Body of pancreas (tissue), 4 donors: Measurements from ENCODE around the gene PHB1. TPM values are rescaled to one million over a fixed set of nuclear protein-coding genes. Genes with fewer than 3 reads are reported as not detected.

Experiments
- ATAC-seq: fragments of 150-250 bp; one replicate; pipeline ENCODE4 v1.9.1; 2016
- DNase-seq, 4 donors: peaks; one replicate each; pipeline ENCODE4 v3.0.0-alpha.2; 2019
- H3K27ac ChIP-seq, 4 donors: fragments of 200-600 bp; sonication (generic); 1 replicate in 3 of 4; 2 replicates in 1 of 4; pipeline versions ENCODE4 v1.5.1 to v1.6.1; 2016 to 2019; ENCODE audit warnings: mild to moderate bottlenecking in 1 of 4, mixed read lengths in 1 of 4, moderate library complexity in 1 of 4
- H3K27me3 ChIP-seq, 2 donors: fragments of 200-600 bp; sonication (generic); one replicate each; pipeline ENCODE4 v1.6.0; 2016; ENCODE audit warnings: mild to moderate bottlenecking in 1 of 2
- H3K36me3 ChIP-seq, 2 donors: fragments of 200-600 bp; sonication (generic); replicated peaks in 1 of 2; 2 replicates each; pipeline ENCODE4 v1.5.1; 2016; ENCODE audit warnings: low read depth in 2 of 2; ENCODE audit not compliant: insufficient read depth in 1 of 2
- H3K4me1 ChIP-seq: fragments of 200-600 bp; sonication (generic); one replicate; pipeline ENCODE4 v1.6.0; 2016
- H3K4me3 ChIP-seq, 2 donors: fragments of 200-600 bp; sonication (generic); 1 replicate in 1 of 2; 2 replicates in 1 of 2; pipeline ENCODE4 v1.5.1; 2016 to 2019
- H3K9me3 ChIP-seq, 3 donors: fragments of 200-600 bp; sonication (generic); 1 replicate in 2 of 3; 2 replicates in 1 of 3; pipeline ENCODE4 v1.5.1; 2016
- POLR2A ChIP-seq, 3 donors: fragments of 450-650 bp; IDR thresholded peaks; one replicate each; pipeline ENCODE4 v1.6.1; 2016; ENCODE audit warnings: antibody characterized with exemption in 3 of 3, mild to moderate bottlenecking in 2 of 3
- WGBS, 2 donors: methylation state at CpG; one replicate each; pipeline ENCODE4 v1.1.5; 2017; 5-methylcytosine and 5-hydroxymethylcytosine counted together
- intact Hi-C: fragments of 100-400 bp; cut with DNase I; formaldehyde crosslinking; loops from one replicate; pipeline ENCODE4 v1.15.1; 2023
- total RNA-seq, 2 donors: library from RNA; depleted of rRNA; stranded (reverse); fragments of >200 nt; gene quantifications; one replicate each; pipeline ENCODE4 v1.1.0, GENCODE V29; 2016
- TF ChIP-seq, protein P1 (sequence below), 7 experiments: fragments of 450-650 bp in 4 of 7; fragments of 200-600 bp in 3 of 7; sonication (generic) in 3 of 7; IDR thresholded peaks; one replicate each; pipeline ENCODE4 v1.5.1; 2016 to 2019; ENCODE audit warnings: antibody characterized with exemption in 7 of 7

PHB1 gene
- total RNA-seq, 2 donors from 2014 or later = 37.1 to 38.6 TPM

- 42 to 44% methylated on average over 6 to 7 of the region's 7 CpGs for WGBS, 2 donors
- Histone ChIP-seq H3K9me3 (no peaks in the 10 kb centered on the region), H3K4me3 (no peak overlapping the region), H3K27ac (no peak overlapping the region), H3K36me3 (no peaks in the 10 kb centered on the region), H3K4me1 (no peaks in the 10 kb centered on the region), H3K27me3 (no peaks in the 10 kb centered on the region)
- ATAC-seq = no peak
- DNase-seq = no peak
- intact Hi-C loops = no loop called here
- TF ChIP-seq POLR2A (IDR thresholded peaks at IDR 0.05) = no peak
- TF ChIP-seq, protein P1, sequence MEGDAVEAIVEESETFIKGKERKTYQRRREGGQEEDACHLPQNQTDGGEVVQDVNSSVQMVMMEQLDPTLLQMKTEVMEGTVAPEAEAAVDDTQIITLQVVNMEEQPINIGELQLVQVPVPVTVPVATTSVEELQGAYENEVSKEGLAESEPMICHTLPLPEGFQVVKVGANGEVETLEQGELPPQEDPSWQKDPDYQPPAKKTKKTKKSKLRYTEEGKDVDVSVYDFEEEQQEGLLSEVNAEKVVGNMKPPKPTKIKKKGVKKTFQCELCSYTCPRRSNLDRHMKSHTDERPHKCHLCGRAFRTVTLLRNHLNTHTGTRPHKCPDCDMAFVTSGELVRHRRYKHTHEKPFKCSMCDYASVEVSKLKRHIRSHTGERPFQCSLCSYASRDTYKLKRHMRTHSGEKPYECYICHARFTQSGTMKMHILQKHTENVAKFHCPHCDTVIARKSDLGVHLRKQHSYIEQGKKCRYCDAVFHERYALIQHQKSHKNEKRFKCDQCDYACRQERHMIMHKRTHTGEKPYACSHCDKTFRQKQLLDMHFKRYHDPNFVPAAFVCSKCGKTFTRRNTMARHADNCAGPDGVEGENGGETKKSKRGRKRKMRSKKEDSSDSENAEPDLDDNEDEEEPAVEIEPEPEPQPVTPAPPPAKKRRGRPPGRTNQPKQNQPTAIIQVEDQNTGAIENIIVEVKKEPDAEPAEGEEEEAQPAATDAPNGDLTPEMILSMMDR (IDR thresholded peaks at IDR 0.05) = no peak
Measured at GRCh38 chr17:49459401-49459984, 44.8 kb upstream of the PHB1 start.

GRCh38 chr17:49457564-49458535 is 43.2 kb upstream of the PHB1 start:
- H3K27ac ChIP-seq = no peak overlapping the region
- intact Hi-C loops = no loop called here
- DNase-seq (no peak), ATAC-seq (no peak)
- no peaks in the 10 kb centered on the region for H3K36me3 ChIP-seq
- H3K9me3 ChIP-seq = no peaks in the 10 kb centered on the region
- no peaks in the 10 kb centered on the region for H3K27me3 ChIP-seq
- peaks cover 6% of the 10 kb centered on the region for H3K4me1 ChIP-seq
- no peak overlapping the region for H3K4me3 ChIP-seq
- 35 to 37% methylated on average over 15 of the region's 15 CpGs for WGBS, 2 donors
- TF ChIP-seq POLR2A (IDR thresholded peaks at IDR 0.05) = no peak
- TF ChIP-seq, protein P1 (IDR thresholded peaks at IDR 0.05) = no peak

GRCh38 chr17:49456183-49456965 is 41.7 kb upstream of the PHB1 start:
- H3K27ac ChIP-seq = no peak overlapping the region
- H3K9me3 ChIP-seq = no peaks in the 10 kb centered on the region
- no peak for DNase-seq
- intact Hi-C loops = no loop called here
- H3K4me3 ChIP-seq = no peak overlapping the region
- H3K27me3 ChIP-seq = no peaks in the 10 kb centered on the region
- no peak for TF ChIP-seq POLR2A (IDR thresholded peaks at IDR 0.05)
- TF ChIP-seq, protein P1 (IDR thresholded peaks at IDR 0.05) = no peak
- no peak for ATAC-seq
- peaks cover 6% of the 10 kb centered on the region for H3K4me1 ChIP-seq
- 41 to 42% methylated on average over 5 of the region's 5 CpGs for WGBS, 2 donors
- H3K36me3 ChIP-seq = no peaks in the 10 kb centered on the region

DNA sequence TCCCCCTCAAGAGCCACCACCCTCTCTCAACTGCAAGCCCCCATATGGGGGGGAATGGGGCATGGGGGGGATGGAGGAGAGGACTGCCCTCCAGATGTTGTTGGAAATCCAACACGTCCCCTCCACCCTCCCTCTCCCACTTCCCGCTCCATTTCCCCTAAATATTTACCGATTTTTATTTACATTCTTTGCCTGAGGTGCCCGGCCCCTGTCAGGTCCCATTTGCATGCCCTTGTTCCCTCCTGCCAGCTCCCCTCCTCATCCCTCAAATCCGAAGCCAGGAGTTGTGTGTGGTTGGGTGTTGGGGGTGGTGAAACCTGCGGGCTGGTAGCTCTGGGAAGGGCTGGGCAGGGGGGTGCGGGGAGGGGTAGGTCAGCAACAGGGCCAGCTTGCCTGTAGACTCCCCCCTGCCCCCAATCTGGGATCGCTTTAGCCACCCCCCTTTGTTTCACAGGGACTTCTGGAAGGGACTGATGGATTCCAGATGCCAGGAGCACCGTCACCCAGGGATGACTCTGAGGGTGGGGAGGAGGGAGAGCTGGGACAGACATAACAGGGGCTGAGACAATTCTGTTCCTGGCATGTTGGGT is 40.7 kb upstream of the PHB1 start:
- no peak for DNase-seq

More for the DNA sequence above, 40.7 kb upstream of the PHB1 start:
- no peaks in the 10 kb centered on the region for H3K27me3 ChIP-seq
- no peaks in the 10 kb centered on the region for H3K9me3 ChIP-seq
- TF ChIP-seq, protein P1 (IDR thresholded peaks at IDR 0.05) = no peak
- no peak for TF ChIP-seq POLR2A (IDR thresholded peaks at IDR 0.05)
- H3K4me3 ChIP-seq = no peak overlapping the region
- no peak for ATAC-seq
- intact Hi-C loops = no loop called here
- peaks cover 6% of the 10 kb centered on the region for H3K4me1 ChIP-seq
- H3K36me3 ChIP-seq = no peaks in the 10 kb centered on the region
- 51 to 55% methylated on average over 9 of the region's 9 CpGs for WGBS, 2 donors
- H3K27ac ChIP-seq = no peak overlapping the region
